Measurements from ENCODE around the gene CCDC27.

DNA sequence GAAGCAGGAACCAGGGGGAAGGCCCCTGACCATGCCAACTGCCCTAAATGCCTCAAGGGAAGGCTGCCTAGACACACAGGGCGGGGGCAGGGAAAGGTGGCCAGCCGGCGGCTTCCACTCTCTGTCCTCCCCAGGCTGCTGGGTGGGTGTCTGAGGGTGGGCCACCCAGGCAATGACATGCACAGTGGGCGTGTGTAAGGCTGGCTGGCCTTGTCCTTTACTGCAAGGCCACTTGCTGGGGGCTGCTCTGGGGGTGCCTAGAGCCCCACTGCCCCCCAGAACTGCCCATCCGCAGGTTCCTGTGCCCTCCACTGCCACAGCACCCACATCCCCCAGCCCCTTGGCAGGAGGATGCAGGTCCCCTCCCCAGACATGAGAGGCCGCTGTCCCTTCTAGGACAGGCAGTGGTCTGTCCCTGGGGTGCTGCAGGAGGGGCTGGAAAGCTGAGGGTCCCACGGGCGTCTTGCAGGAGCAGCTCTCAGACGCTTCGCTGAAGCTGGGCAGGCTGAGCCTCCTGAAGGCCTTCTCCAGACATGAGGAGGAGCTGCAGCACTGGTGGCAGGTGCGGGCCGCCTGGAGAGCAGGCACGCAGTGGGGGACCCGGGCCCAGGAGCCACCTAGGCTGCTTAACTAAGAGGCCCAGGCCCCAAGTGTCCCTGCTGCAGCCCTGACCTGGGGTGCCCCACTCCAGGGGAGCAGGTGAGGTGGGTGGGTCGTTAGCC, 10.1 kb downstream of the CCDC27 start:
- no peak for TF ChIP-seq ZNF70 (CRISPR knock-in tag; IDR thresholded peaks at IDR 0.05)
- TF ChIP-seq ESRRG (CRISPR knock-in tag; IDR thresholded peaks at IDR 0.05) = no peak
- no peak for TF ChIP-seq ZFP3 (CRISPR knock-in tag; IDR thresholded peaks at IDR 0.05)
- no peak for TF ChIP-seq PATZ1 (CRISPR knock-in tag; IDR thresholded peaks at IDR 0.05; ENCODE audit: borderline replicate concordance)
- TF ChIP-seq, protein P1, sequence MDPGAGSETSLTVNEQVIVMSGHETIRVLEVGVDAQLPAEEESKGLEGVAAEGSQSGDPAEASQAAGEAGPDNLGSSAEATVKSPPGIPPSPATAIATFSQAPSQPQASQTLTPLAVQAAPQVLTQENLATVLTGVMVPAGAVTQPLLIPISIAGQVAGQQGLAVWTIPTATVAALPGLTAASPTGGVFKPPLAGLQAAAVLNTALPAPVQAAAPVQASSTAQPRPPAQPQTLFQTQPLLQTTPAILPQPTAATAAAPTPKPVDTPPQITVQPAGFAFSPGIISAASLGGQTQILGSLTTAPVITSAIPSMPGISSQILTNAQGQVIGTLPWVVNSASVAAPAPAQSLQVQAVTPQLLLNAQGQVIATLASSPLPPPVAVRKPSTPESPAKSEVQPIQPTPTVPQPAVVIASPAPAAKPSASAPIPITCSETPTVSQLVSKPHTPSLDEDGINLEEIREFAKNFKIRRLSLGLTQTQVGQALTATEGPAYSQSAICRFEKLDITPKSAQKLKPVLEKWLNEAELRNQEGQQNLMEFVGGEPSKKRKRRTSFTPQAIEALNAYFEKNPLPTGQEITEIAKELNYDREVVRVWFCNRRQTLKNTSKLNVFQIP (CRISPR knock-in tag; IDR thresholded peaks at IDR 0.05; ENCODE audit: borderline replicate concordance, low read depth) = no peak
- no peak for TF ChIP-seq BACH2 (CRISPR knock-in tag; IDR thresholded peaks at IDR 0.05; ENCODE audit: borderline replicate concordance)
- no peak for TF ChIP-seq TCF4 (CRISPR knock-in tag; IDR thresholded peaks at IDR 0.05; ENCODE audit: borderline replicate concordance)
- TF ChIP-seq ZFP30 (CRISPR knock-in tag; IDR thresholded peaks at IDR 0.05) = no peak
- TF ChIP-seq ARNTL (CRISPR knock-in tag; IDR thresholded peaks at IDR 0.05; ENCODE audit: borderline replicate concordance, low read depth) = no peak
- no peak for TF ChIP-seq SNAI2 (CRISPR knock-in tag; IDR thresholded peaks at IDR 0.05)
- no peak for TF ChIP-seq ZC3H10 (CRISPR knock-in tag; IDR thresholded peaks at IDR 0.05)
- TF ChIP-seq ISL1 (CRISPR knock-in tag; IDR thresholded peaks at IDR 0.05) = no peak
- no peak for TF ChIP-seq RARB (CRISPR knock-in tag; IDR thresholded peaks at IDR 0.05)

Measured in SK-N-SH treated with all-trans-retinoic acid at 6 μM for 48 hours (cell line).